ENCODE results near the gene PSMA3. TPM values are rescaled to one million over a fixed set of nuclear protein-coding genes. Genes with fewer than 3 reads are reported as not detected.

Gene PSMA3
- total and polyA plus RNA-seq, 9 of the 15 experiments (the other 6 are each of a cell fraction or from before 2014, with no cell fraction given) = 129 to 786 (median 319) TPM

DNA sequence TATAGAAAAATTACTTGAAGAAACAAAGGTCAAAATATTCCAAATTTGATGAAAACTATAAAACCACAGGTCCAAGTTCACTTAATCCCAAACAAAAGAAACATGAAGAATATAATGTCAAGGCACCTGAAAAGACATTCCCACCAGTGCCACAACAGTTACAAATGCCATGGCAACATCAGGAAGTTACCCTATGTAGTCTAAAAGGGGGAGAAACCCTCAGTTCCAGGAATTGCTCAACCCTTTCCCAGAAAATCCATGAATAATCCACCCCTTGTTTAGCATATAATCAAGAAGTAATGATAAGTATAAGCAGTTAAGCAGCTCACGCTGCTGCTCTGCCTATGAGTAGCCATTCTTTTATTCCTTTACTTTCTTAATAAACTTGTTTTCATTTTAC, 48.4 kb upstream of the PSMA3 start:
- TF ChIP-seq STAT5A (IDR thresholded peaks at IDR 0.05; ENCODE audit: borderline replicate concordance, low read length) (peak; percentile 79), SMAD2 (IDR thresholded peaks at IDR 0.05; ENCODE audit: low read depth, low read length) (no peak), FOXJ2 (tag; IDR thresholded peaks at IDR 0.05) (peak; percentile 51; the same call in 1 of the 2 replicates), BRCA1 (IDR thresholded peaks at IDR 0.05) (no peak), BRCA1 (CRISPR knock-in tag; IDR thresholded peaks at IDR 0.05) (no peak), RFX1 (IDR thresholded peaks at IDR 0.05) (peak; percentile 75)
- TF ChIP-seq, protein P1, sequence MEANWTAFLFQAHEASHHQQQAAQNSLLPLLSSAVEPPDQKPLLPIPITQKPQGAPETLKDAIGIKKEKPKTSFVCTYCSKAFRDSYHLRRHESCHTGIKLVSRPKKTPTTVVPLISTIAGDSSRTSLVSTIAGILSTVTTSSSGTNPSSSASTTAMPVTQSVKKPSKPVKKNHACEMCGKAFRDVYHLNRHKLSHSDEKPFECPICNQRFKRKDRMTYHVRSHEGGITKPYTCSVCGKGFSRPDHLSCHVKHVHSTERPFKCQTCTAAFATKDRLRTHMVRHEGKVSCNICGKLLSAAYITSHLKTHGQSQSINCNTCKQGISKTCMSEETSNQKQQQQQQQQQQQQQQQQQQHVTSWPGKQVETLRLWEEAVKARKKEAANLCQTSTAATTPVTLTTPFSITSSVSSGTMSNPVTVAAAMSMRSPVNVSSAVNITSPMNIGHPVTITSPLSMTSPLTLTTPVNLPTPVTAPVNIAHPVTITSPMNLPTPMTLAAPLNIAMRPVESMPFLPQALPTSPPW (CRISPR knock-in tag; IDR thresholded peaks at IDR 0.05) = peak; percentile 42
- TF ChIP-seq, protein P2, sequence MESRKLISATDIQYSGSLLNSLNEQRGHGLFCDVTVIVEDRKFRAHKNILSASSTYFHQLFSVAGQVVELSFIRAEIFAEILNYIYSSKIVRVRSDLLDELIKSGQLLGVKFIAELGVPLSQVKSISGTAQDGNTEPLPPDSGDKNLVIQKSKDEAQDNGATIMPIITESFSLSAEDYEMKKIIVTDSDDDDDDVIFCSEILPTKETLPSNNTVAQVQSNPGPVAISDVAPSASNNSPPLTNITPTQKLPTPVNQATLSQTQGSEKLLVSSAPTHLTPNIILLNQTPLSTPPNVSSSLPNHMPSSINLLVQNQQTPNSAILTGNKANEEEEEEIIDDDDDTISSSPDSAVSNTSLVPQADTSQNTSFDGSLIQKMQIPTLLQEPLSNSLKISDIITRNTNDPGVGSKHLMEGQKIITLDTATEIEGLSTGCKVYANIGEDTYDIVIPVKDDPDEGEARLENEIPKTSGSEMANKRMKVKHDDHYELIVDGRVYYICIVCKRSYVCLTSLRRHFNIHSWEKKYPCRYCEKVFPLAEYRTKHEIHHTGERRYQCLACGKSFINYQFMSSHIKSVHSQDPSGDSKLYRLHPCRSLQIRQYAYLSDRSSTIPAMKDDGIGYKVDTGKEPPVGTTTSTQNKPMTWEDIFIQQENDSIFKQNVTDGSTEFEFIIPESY (CRISPR knock-in tag; IDR thresholded peaks at IDR 0.05) = no peak
- intact Hi-C loops (cut with micrococcal nuclease) = no loop called here
- POLR2A ChIA-PET = interaction anchor here (0.6 kb wide), 1 partner anchor 21 kb away, joined by 3 read pairs; no protein-coding TSS in a partner anchor
- H3K27ac ChIP-seq (ENCODE audit: extremely low read depth, low read depth, low read length) = no peak overlapping the region
- DNase-seq (ENCODE audit: extremely low read depth in 1 of 4, low spot score in 3 of 4) (peak in 1 of 4 experiments; percentile 61), FAIRE-seq (no peak), ATAC-seq (no peak)
- peaks cover 0 to 20% of the 10 kb centered on the region in 2 experiments; a peak in 2 of 5 replicates for H3K4me1 ChIP-seq (replicated peaks in 1 of 2; ENCODE audit: control insufficient read depth in 2 of 2, insufficient read depth in 2 of 2, low read length in 2 of 2)
- no peak overlapping the region for H3K4me3 ChIP-seq
- CTCF ChIA-PET (ENCODE audit: low intra/inter-chr PET ratio) = no interaction called here
- BruUV-seq (replicated peaks) = no TSS peak
- peaks cover 12% of the 10 kb centered on the region for H3K79me2 ChIP-seq (ENCODE audit: control insufficient read depth, insufficient read depth, low read length)
- H2AFZ ChIP-seq (ENCODE audit: low read depth, low read length) = peak overlapping the region; percentile 53
- WGBS (ENCODE audit: insufficient coverage, low coverage, missing lambda C conversion rate) = 17% methylated on average over 1 of the region's 1 CpG
- no peaks in the 10 kb centered on the region for H3K27me3 ChIP-seq (ENCODE audit: control insufficient read depth in 2 of 2, insufficient read depth in 2 of 2, low read length in 2 of 2)
- no peaks in the 10 kb centered on the region for H3K36me3 ChIP-seq (ENCODE audit: control insufficient read depth, insufficient read depth, low read length)
- H3K9me3 ChIP-seq (replicated peaks; ENCODE audit: control insufficient read depth, insufficient read depth, low read depth, low read length) = no peaks in the 10 kb centered on the region
- no peaks in the 10 kb centered on the region for H3K9me1 ChIP-seq (ENCODE audit: control insufficient read depth, insufficient read depth, low read length)
- H3K9ac ChIP-seq (ENCODE audit: insufficient read depth in 1 of 2, low read depth in 2 of 2, low read length in 2 of 2) = 0 out of 4 replicates have a peak overlapping the region, but pooled peaks of 1 of the 2 experiments have one; percentile 2
- in situ Hi-C loops (cut with MboI) = no loop called here
- H4K20me1 ChIP-seq (replicated peaks; ENCODE audit: control insufficient read depth, insufficient read depth, low read length) = no peaks in the 10 kb centered on the region
- no peak overlapping the region for H3K4me2 ChIP-seq (ENCODE audit: insufficient read depth, low read length)

Data from K562 (cell line).